Airway epithelial cell (primary cell): Measurements from ENCODE around the gene PRR15L. TPM values are rescaled to one million over a fixed set of nuclear protein-coding genes. Genes with fewer than 3 reads are reported as not detected.

Experiments used
- total RNA-seq: library from RNA; depleted of rRNA; stranded (reverse); fragments of >200 nt; gene quantifications from 2 replicates; pipeline ENCODE4 v1.2.3, GENCODE V29; 2015

PRR15L gene, protein sequence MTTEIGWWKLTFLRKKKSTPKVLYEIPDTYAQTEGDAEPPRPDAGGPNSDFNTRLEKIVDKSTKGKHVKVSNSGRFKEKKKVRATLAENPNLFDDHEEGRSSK
- 8.0 and 10.8 TPM in 2 replicates for total RNA-seq

DNA sequence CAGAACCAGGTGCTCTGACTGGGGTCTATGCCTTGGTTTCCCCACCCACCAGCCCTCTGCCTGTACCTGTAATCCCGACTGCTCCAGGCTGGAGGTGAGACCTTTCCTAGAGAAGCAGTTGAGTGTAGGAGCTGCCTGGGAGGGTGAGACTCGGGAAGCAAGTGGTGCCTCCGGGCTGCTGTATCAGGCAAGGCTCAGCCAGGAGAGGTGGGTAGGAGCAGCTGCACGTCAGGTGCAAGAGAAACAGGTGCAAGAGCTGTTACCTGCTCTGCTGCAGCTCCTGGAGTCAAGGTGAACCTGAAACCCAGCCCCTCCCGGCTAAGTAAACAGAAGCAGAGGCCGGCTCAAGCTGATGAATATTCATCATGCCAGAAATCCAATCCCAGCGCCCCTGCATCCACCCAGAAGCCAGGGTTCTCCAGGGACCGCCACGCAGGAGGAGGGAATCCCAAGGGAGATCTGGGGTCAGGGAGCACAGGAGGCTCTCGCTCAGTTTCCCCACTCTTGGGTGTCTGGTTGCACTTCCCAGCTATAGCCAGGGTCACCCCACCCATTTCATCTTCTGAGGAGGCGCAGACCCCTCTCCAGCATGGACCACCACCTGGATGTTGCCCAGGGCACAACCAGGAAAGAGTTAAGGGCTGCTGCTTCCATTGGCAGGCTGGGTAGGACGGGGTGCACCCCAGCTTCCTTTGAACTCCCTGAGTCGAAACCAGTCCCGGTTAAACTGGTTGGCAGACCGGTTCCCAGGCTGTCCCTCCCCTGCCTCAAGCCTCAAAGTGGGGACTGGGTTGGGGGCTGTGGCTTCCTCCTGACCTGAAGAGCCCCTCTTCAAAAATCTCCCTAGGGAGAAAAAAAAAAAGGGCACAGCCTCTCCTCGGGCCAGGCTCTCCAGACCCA is at the start of gene PRR15L:
Gene PRR15L, minus strand, starts transcription at position 293 of the 900 bp plus-strand sequence. CDS start 4,649 bp downstream, outside the sequence.

GRCh38 chr17:47970725-47971499 is 13.2 kb upstream of the PRR15L start, which contains the start of gene CDK5RAP3:
CDK5RAP3 (plus strand) TSS chr17:47971113; CDS start chr17:47971147, 34 bp downstream.

GRCh38 chr17:47941246-47942095 is 16.2 kb downstream of the PRR15L start, which contains the start of gene PNPO:
PNPO (plus strand) TSS chr17:47941571; CDS start chr17:47941676, 105 bp downstream.

Other genes with a start within 250 kb of the PRR15L start
- gene TBX21, start 224.6 kb downstream of the PRR15L start, total RNA-seq, result not detected in 2 replicates
- 5.6 and 5.8 TPM in 2 replicates for gene OSBPL7, start 136.1 kb downstream of the PRR15L start, total RNA-seq
- gene MRPL10, start 126.3 kb downstream of the PRR15L start, total RNA-seq, result 40.1 and 47.5 TPM in 2 replicates
- 0.21 TPM in 1 of 2 replicates, not detected in the other for gene LRRC46, start 126.2 kb downstream of the PRR15L start, total RNA-seq
- gene SCRN2, start 116.6 kb downstream of the PRR15L start, total RNA-seq, result 25.4 and 36.1 TPM in 2 replicates
- gene SP6, start 106.7 kb downstream of the PRR15L start, total RNA-seq, result 5.2 and 7.1 TPM in 2 replicates
- 3.1 and 10.2 TPM in 2 replicates for gene SP2, start 61.6 kb downstream of the PRR15L start, total RNA-seq
- gene PNPO, start 16.3 kb downstream of the PRR15L start, total RNA-seq, result 73.8 and 94.8 TPM in 2 replicates
- 55.5 and 91.8 TPM in 2 replicates for gene CDK5RAP3, start 13.2 kb upstream of the PRR15L start, total RNA-seq
- 3.1 and 4.4 TPM in 2 replicates for gene COPZ2, start 79.9 kb upstream of the PRR15L start, total RNA-seq
- gene NFE2L1, start 90.5 kb upstream of the PRR15L start, total RNA-seq, result 61.2 and 84.7 TPM in 2 replicates
- gene CBX1, start 143.6 kb upstream of the PRR15L start, total RNA-seq, result 51.1 and 54.5 TPM in 2 replicates
- 12.3 and 14.1 TPM in 2 replicates for gene SNX11, start 149.9 kb upstream of the PRR15L start, total RNA-seq